Measurements from ENCODE around the gene STRADA. TPM values are rescaled to one million over a fixed set of nuclear protein-coding genes. Genes with fewer than 3 reads are reported as not detected.

STRADA gene
- total and polyA plus RNA-seq, 9 of the 15 experiments (the other 6 are each of a cell fraction or from before 2014, with no cell fraction given), result 6.6 to 33.0 (median 20.5) TPM

DNA sequence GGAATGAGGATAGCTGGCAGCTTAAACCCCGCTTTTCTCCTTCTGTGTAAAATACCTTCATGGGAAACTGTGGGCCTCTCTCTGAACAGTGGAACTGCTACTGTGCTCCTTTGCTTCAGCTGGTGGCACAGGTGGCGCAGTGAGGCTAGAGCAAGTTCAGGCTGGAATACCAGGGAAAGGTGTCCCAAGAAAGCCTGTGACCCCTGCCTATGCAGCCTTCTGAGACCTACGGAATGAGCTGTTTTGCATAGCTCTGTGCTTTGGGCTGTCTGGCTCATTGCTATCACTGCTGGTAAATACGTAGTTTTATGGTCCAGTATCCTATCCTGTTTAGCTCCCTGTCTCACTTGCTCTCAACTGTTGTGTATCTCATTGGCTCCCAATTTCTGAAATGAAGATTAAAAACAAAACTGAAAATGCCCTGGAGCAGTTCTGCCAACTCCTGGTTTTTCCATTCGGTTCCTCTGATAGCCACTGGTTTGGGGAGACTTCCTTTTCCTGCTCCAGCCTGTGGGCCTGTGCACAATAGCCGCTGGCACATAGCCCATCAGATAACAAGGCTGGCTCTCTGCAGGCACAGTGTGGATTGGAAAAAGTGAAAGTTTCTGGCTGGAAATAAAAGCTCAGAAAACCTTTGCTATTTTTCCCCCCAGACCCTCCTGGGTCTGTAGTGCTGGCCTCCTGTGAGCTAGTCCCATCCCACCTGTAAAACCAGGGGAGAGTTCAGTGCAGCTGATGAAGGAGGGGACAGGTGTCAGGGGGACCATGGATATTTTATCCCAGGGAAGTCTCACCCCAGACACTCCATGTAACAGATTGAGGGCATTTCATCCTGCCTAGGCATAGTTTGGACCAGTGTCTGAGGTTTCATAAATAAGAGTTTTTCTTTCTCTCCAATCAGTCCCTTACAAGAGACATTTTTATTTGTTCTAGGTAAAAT, 65.7 kb downstream of the STRADA start (continued):
- TF ChIP-seq, protein P1, sequence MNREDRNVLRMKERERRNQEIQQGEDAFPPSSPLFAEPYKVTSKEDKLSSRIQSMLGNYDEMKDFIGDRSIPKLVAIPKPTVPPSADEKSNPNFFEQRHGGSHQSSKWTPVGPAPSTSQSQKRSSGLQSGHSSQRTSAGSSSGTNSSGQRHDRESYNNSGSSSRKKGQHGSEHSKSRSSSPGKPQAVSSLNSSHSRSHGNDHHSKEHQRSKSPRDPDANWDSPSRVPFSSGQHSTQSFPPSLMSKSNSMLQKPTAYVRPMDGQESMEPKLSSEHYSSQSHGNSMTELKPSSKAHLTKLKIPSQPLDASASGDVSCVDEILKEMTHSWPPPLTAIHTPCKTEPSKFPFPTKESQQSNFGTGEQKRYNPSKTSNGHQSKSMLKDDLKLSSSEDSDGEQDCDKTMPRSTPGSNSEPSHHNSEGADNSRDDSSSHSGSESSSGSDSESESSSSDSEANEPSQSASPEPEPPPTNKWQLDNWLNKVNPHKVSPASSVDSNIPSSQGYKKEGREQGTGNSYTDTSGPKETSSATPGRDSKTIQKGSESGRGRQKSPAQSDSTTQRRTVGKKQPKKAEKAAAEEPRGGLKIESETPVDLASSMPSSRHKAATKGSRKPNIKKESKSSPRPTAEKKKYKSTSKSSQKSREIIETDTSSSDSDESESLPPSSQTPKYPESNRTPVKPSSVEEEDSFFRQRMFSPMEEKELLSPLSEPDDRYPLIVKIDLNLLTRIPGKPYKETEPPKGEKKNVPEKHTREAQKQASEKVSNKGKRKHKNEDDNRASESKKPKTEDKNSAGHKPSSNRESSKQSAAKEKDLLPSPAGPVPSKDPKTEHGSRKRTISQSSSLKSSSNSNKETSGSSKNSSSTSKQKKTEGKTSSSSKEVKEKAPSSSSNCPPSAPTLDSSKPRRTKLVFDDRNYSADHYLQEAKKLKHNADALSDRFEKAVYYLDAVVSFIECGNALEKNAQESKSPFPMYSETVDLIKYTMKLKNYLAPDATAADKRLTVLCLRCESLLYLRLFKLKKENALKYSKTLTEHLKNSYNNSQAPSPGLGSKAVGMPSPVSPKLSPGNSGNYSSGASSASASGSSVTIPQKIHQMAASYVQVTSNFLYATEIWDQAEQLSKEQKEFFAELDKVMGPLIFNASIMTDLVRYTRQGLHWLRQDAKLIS (CRISPR knock-in tag; IDR thresholded peaks at IDR 0.05), result 0 out of 2 replicates have a peak, but pooled peaks have one; percentile 23
- TF ChIP-seq, protein P2, sequence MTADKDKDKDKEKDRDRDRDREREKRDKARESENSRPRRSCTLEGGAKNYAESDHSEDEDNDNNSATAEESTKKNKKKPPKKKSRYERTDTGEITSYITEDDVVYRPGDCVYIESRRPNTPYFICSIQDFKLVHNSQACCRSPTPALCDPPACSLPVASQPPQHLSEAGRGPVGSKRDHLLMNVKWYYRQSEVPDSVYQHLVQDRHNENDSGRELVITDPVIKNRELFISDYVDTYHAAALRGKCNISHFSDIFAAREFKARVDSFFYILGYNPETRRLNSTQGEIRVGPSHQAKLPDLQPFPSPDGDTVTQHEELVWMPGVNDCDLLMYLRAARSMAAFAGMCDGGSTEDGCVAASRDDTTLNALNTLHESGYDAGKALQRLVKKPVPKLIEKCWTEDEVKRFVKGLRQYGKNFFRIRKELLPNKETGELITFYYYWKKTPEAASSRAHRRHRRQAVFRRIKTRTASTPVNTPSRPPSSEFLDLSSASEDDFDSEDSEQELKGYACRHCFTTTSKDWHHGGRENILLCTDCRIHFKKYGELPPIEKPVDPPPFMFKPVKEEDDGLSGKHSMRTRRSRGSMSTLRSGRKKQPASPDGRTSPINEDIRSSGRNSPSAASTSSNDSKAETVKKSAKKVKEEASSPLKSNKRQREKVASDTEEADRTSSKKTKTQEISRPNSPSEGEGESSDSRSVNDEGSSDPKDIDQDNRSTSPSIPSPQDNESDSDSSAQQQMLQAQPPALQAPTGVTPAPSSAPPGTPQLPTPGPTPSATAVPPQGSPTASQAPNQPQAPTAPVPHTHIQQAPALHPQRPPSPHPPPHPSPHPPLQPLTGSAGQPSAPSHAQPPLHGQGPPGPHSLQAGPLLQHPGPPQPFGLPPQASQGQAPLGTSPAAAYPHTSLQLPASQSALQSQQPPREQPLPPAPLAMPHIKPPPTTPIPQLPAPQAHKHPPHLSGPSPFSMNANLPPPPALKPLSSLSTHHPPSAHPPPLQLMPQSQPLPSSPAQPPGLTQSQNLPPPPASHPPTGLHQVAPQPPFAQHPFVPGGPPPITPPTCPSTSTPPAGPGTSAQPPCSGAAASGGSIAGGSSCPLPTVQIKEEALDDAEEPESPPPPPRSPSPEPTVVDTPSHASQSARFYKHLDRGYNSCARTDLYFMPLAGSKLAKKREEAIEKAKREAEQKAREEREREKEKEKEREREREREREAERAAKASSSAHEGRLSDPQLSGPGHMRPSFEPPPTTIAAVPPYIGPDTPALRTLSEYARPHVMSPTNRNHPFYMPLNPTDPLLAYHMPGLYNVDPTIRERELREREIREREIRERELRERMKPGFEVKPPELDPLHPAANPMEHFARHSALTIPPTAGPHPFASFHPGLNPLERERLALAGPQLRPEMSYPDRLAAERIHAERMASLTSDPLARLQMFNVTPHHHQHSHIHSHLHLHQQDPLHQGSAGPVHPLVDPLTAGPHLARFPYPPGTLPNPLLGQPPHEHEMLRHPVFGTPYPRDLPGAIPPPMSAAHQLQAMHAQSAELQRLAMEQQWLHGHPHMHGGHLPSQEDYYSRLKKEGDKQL (CRISPR knock-in tag; IDR thresholded peaks at IDR 0.05; ENCODE audit: borderline replicate concordance), result no peak
- TF ChIP-seq GABPA (tag; conservative IDR thresholded peaks at IDR 0.05; ENCODE audit: low read depth) (peak; percentile 77), ZSCAN32 (CRISPR knock-in tag; IDR thresholded peaks at IDR 0.05) (no peak), GATAD2A (IDR thresholded peaks at IDR 0.05) (0 out of 2 replicates have a peak, but pooled peaks have one; percentile 42), ARID1B (IDR thresholded peaks at IDR 0.05) (peak; percentile 67; the same call in 1 of the 2 replicates), ELF1 (tag; IDR thresholded peaks at IDR 0.05) (peak; percentile 64; the same call in 1 of the 2 replicates), ZNF444 (CRISPR knock-in tag; IDR thresholded peaks at IDR 0.05) (no peak), ILF3 (IDR thresholded peaks at IDR 0.05; ENCODE audit: borderline replicate concordance) (no peak), PCBP1 (IDR thresholded peaks at IDR 0.05; ENCODE audit: low read depth, low read length, poor library complexity, severe bottlenecking) (no peak), NEUROD1 (IDR thresholded peaks at IDR 0.05; ENCODE audit: borderline replicate concordance, low read depth, low read length, partially characterized antibody) (peak; percentile 16), NFATC3 (IDR thresholded peaks at IDR 0.05) (0 out of 2 replicates have a peak, but pooled peaks have one; percentile 36), ZNF436 (CRISPR knock-in tag; IDR thresholded peaks at IDR 0.05) (no peak), BRD4 (IDR thresholded peaks at IDR 0.05) (no peak), EP300 (IDR thresholded peaks at IDR 0.05; ENCODE audit: low read length) (peak; percentile 45; the same call in 1 of the 2 replicates), ZNF77 (CRISPR knock-in tag; IDR thresholded peaks at IDR 0.05) (no peak)
- TF ChIP-seq, protein P3, sequence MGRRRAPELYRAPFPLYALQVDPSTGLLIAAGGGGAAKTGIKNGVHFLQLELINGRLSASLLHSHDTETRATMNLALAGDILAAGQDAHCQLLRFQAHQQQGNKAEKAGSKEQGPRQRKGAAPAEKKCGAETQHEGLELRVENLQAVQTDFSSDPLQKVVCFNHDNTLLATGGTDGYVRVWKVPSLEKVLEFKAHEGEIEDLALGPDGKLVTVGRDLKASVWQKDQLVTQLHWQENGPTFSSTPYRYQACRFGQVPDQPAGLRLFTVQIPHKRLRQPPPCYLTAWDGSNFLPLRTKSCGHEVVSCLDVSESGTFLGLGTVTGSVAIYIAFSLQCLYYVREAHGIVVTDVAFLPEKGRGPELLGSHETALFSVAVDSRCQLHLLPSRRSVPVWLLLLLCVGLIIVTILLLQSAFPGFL (CRISPR knock-in tag; IDR thresholded peaks at IDR 0.05), result peak; percentile 25; the same call in 1 of the 2 replicates

All from K562 (cell line).